CD4-positive, alpha-beta T cell treated with Interleukin-6 at 100 ng/mL for 8 hours (primary cell): Measurements from ENCODE around the gene TPP1.

ENCODE experiments used
- DNase-seq: peaks from one replicate; pipeline ENCODE4 v3.0.0-alpha.2; 2020; ENCODE audit warnings: mixed read lengths, low spot score

TPP1 gene

DNA sequence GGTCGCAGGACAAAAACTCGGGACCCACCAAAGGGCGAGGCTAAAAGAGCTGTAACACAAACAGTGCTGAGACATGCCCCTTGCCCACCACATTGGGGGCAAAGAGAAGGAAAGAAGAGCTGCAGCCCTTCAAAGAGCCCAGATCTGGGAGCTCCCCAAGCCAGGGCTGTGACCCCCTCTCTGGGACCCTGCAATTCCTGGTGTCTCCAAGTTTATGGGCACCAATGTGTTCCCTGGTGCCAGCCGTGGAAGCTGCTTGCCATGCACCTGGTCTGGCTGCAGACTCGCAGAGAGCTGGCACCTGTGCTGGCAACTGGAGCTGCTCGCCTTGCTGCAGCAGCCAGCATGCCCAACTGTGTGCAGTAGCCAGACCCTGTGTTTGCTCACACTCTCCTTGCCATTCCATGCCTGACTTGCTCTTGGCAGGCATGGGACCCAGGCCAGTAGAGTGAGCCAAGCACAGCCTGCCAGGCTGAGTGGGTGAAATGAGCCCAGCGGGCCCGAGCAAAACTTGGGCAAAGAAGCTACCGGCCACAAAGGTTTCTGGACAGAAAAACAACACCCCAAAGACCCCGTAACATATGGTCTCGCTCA is 31.8 kb downstream of the TPP1 start:
- DNase-seq = no peak

DNA sequence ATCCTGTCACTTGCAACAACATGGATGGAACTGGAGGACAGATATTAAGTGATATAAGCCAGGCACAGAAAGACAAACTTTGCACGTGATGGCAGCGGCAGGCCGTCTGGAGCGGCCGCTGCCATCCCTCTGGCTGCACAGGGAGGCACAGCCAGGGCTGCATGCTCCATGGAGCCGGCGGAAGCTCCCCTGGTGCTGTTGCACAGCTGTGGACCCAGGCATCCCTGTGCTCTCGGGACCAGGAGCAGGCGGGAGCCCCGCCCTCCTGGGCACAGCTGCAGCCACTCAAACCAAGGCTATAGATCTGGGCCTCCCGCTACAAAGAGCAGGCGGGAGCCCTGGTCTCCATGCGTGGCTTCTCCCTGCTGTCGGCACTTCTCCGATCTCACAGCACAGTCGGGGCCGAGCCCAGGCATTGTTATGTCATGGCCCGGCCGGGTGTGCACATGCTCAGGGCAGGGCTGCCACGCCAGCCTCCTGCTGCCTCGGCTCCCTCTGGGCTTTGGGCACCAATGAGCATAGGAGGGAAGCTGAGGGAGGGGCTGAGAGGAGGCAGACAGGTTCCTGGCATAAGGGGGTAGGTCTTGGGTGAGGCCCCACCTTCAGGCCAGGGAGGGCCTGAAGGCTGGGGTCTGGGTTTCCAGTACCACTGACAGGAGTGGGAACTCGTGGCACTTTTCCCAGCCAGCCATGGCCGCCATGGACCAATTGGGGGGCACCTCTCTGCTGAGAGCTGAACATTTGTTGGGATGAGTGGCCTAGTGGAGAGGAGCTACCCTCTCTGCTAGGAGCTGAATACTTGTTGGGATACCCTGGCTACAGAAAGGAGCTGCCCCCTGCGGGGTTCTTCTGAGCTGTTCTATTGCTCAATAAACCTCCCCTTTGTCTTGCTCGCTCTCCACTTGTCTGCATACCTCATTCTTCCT is 32.5 kb downstream of the TPP1 start:
- no peak for DNase-seq

DNA sequence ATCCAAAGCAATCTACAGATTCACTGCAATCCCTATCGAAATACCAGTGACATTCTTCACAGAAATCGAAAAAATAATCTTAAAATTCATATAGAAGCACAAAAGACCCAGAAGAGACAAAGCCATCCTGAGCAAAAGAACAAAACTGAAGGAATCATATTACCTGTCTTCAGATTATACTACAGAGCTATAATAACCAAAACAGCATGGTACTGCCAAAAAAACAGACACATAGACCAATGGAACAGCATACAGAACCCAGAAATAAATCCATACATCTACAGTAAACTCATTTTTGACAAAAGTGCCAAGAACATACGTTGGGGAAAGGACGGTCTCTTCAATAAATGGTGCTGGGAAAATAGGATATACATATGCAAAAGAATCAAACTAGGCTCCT is 34.7 kb downstream of the TPP1 start:
- DNase-seq = no peak

DNA sequence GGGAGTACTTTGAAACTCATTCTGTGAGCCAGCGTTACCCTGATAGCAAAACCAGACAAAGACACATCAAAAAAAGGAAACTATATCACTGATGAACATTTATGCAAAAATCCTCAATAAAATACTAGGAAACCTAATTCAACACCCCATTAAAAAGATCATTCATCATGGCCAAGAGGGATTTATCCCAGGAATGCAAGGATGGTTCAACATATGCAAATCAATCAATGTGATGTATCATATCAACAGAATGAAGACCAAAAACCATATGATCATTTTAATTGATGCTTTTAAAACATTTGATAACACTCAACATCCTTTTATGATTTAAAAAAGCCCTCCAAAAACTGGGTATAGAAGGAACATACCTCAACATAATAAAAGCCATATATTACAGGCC is 35.6 kb downstream of the TPP1 start:
- no peak for DNase-seq

DNA sequence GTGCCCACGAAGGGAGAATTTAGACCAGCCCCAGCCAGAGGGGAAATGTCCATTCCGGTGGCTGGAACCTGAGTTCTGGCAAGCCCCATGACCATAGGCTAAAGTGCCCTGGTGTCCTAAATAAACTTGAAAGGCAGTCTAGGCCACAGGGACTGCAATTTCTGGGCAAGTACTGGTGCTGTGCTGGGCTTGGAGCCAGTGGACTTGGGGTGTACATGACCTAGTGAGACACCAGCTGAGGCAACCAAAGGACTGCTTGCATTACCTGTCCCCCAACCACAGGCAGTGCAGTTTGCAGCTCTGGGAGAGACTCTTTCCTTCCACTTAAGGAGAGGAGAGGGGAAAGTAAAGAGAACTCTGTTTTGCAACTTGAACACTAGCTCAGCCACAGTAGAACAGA is 39.5 kb downstream of the TPP1 start:
- no peak for DNase-seq

DNA sequence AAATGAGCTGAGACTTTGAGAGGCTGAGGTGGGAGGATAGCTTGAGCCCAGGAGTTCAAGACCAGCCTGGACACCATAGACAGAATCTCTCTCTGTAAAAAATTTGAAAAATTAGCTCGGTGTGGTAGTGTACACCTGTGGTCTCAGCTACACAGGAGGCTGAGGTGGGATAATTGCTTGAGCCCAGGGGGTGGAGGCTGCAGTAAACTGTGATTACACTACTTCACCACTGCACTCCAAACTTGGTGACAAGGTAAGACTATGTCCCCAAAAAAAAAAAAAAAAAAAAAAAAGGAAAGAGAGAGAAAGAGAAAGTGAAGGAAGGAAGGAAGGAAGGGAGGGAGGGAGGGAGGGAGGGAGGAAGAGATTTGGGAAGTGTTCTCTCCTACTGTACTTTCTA is 41.1 kb downstream of the TPP1 start:
- no peak for DNase-seq

DNA sequence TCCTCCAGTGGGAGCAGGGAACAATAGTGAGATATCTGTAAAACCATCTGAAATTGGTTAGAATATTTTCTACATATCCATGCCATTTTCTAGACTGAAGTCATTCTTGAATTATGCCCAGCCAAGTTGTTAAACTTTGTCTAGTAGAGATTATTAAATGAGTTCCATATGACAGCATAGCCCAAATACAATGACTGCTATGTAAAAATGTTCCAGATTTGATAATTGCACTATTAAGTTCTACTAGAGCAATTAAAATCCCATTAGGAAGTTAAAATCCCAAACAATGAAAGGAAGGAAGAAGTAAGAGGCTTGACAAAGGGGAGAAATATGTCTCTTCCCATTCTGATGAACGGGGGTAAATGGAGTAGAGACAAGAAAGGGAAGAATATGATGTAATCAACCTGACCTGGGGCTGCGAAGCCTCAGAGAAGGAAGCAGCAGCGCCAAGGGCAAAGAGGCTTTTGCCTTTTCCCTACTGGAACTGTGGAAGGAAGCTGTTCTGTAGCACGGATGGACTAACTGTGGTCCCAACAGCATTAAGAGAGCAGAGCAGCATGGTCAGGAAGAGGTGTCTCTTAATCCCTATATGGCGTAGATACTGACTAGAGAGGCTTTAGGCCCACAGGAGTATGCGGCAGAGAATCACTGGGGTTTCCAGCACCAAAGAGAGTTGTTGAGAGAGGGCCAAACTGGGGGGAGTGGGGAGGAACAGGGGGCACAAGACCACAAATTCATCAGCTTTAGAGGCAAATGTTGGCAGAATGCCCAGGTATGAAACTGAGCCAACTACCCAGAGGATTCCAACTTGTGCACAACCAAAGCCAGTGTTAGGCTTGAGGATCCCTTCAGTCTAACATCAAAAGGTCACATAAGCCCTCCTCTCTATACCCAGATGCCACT is 42.5 kb downstream of the TPP1 start:
- no peak for DNase-seq

DNA sequence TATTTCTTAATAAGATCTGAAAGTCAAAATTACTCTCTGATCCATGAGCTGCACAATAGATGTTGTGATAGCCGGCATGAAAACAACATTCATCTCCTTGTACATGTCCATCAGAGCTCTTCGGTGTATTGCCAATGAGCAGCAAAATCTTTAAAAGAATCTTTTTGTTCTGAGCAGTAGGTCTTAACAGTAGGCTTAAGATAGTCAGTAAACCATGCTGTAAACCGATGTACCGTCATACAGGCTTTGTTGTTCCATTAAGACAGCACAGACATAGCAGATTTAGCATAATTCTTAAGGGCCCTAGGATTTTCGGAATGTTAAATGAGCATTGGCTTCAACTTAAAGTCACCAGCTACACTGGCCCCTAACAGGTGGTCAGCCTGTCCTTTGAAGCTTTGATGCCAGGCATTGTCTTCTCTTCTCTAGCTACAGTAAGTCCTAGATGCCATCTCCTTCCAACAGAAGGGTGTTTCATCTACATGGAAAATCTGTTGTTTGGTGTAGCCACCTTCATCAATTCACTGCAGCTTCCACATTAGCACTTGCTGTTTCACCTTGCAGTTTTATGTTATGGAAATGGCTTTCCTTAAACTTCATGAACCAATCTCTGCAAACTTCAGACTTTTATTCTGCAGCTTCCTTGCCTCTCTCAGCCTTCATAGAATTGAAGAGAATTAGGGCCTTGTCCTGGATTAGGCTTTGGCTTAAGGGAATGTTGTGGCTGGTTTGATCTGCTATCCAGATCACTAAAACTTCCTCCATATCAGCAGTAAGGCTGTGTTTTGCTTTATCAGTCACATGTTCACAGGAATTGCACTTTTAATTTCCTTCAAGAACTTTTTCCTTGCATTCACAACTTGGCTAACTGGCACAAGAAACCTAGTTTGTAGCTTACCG is 44.2 kb downstream of the TPP1 start:
- DNase-seq = no peak

DNA sequence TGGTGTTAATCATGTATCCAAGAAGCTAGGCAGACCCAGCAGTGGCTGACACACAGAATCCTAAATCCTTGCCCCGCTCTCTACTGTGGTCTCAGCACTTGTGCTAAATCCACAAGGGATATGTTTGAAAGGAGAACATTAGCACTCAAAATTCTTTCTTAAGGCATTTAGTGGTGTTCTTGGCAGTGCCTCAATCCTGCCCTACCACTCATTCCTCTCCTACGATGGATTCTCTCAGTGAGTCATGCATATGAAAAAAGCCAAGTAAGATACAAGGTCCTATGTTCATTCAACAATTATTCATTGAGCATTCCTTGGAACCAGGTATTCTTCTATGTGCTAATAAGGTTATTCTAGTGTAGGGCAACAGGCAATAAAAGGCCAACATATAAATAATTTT is 47.0 kb downstream of the TPP1 start:
- DNase-seq = no peak

DNA sequence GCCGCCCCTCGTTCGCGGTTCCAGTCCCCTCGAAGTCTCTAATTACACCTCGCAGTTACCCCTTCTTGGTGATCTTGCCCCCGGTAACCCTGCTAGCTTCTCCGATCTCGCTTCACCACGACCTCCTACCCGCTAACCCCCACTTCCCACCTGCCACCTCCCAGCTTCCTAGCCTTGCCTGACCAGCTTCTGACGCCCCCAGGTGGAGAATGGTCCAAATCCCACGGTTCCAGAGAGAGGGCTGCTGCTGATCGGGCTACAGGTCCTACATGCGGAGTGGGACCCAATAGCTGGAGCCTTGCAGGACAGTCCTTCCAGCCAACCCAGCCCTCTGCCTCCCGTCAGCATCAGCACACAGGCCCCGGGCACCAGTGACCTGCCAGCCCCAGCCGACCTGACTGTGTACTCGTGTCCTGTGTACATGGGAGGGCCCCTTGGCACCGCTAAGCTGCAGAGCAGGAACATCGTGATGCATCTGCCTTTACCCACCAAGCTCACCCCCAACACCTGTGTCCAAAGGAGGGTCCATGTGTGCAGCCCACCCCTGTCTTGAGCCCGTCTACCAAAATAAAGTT is 47.7 kb downstream of the TPP1 start:
- DNase-seq = no peak

DNA sequence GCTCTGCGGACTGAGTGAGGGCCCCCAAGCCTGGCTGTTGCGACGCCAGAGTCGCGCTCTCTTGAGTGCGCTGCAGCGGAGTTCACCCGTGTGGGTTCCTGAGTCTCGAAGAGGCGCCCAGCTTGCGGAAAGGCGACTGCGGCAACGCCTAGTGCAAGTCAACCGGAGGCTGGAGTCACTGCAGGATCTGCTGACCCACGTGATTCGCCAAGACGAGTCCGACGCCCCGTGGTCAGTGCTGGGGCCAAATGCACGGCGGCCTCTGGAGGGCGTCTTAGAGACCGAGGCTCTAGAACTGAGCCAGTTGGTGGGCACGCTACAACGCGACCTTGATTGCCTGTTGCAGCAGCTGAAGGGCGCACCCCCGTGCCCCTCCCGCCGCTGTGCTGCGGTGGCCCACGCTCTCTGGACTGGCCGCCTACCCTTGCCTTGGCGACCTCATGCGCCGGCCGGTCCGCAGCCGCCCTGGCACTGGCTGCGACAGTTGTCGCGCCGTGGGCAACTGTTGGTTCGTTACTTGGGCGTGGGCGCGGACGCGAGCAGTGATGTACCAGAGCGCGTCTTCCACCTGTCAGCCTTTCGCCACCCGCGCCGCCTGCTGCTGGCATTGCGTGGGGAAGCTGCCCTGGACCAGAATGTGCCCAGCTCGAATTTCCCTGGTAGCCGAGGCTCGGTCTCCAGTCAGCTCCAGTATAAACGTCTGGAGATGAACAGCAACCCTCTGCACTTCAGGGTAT is 48.4 kb downstream of the TPP1 start:
- DNase-seq = no peak

DNA sequence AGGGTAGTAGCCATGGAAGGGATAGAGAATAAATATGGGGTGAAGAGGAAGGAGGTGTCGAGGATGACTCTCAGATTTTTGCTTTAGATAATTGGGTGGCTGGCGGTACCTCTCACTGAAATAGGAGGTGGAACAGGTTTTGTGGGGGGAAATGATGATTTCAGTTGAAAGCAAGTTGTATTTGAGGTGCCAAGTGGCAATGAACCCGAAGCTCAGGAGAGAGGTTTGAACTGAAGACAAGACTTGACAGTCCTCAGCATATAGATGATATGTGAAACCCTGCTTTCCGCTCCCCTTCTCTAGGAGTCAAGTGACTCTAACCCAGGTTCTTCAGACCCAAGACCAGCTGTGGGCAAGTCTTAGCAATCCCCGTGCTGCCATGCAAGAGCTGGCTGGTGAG is 49.5 kb downstream of the TPP1 start:
- no peak for DNase-seq

DNA sequence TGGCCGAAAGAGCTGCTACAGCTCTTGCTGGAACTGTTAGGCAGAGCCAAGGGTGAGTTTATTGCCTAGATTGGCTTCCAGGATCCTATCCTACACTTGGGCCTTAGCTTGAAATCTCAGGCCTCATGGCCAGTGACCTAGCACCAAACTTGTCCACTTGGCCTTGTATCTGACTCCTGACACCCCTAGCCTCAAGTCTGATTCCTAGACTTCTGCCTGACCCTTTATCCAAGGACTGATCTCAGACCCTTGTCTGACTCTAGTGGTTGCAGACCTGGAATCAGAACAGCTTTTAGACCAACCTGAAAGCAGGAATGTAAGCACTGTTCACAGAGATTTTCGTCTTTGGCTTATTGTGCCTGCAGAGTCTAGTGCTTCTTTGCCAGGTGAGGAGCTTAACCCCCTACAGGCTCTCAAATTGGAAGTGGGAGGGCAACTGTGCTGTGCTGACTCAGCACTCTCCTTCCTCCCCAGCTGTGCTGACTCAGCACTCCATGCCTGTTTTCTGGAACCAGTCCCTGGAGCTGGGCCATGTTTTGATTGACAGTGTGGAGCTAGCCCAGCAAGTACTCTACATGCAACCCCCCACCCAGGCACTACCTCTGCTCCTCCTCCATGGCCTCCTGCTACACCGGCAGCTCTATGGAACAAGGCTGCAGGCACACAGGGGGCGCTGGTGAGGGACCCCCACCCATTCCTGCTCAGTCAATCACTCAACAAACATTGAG is 50.9 kb downstream of the TPP1 start:
- DNase-seq = no peak

DNA sequence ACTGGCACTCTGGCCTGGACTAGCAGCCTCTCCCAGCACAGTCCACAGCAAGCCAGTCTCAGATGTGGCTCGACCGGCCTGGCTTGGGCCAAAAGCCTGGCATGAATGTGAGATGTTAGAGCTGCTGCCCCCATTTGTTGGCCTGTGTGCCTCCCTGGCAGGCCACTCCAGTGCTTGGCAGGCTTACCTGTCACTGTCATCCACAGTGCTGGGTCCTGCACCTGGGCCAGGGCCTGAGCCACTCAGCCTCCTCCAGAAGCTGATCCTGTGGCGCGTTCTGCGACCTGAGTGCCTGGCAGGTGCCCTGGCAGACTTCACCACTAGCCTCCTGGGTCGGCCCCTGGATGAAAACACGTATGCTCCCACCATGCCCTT is 51.9 kb downstream of the TPP1 start:
- DNase-seq = no peak

DNA sequence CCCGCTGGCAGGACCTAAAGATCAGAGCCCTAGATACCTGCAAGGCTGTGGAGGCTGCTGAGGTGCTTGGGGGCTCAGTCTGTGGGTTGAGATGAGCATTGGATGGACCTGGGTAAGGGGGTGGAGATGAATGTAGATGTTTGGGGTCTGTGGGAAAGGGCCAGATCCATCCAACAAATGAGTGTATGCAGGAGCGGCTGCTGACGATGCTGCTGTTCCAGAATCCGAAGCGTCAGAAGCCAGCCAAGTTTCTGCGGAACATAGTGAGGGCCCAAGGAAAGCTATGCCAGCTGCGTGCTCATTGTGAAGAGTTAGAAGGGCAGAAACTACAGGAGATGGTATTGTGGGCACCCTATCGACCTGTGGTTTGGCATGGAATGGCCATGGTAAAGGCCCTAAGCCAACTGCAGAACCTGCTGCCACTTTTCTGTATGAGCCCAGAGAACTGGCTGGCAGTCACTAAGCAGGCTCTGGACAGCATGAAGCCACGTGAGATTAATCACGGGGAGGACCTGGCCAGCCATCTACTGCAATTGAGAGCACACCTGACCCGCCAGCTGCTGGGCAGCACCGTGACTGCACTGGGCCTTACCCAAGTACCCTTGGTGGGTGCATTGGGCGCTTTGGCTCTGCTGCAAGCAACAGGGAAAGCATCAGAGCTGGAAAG is 52.4 kb downstream of the TPP1 start:
- no peak for DNase-seq

DNA sequence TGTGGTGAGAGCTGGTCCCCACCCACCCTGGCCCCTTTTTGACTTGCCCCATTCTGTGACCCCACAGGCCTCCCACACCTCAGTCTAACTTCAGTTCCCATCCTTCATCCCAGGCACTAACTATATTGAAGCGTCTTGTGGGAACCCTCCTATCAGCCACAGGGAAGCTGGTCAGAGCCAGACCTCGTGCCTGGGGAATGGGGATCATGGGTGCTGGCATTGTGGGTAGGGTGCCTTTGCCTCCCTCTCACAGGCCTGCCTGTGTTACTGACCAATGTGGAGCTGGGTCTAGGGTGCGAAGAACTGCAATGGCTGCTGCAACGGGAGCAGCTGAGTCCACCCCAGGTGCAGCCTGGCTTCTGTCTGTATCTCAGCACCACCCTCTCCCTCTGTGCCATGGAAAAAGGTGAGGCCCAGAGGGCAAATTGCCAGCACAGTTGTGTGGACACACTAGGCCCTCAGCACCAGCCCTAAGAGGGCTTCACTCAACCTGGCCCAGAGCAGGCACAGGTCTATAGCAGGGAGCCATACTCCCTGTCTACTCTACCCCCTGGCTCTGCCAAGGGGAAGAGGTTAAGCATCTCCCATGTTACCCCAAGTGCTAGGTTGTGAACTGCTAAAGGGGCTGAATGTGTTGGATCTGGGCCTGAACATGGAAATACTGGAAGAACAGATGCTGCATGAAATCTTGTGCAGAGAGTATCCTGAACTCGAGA is 53.1 kb downstream of the TPP1 start:
- DNase-seq = no peak

DNA sequence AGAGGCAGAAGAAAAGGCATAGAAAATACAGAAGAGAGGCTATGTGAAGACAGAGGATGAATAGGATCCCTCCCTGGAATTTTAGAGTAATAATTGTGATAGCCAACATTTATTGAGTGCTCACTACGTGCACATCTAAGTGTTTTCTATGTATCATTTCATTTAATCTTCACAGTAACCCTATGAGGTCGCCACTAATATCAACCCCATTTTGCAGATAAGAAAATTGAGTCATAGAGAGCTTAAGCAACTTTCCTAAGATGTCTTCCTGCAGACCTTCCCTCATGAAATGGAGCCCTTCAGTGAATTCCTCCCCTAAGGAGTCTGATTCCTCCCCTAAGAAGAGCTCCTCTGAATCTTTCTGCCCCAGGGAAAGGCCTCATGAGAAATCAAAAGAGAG is 53.9 kb downstream of the TPP1 start:
- DNase-seq = no peak

DNA sequence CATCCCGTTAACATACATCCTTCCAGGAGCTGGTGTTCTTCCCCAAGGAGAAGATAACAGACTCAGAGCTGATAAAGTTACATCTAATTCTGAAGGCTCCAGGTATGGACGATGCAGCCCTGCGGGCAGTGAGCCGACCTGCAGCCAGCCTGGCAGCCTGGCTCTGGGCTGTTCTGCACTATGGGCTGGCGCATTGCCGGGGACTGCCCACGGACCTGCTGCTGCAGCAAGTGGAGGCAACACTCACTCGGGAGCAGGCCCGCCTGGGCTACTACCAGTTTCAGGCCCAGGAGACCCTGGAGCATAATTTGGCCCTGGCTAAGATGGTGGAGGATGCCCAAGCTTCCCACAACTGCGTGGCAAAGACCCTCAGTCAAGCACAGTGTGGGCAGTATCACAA is 55.6 kb downstream of the TPP1 start:
- DNase-seq = no peak

DNA sequence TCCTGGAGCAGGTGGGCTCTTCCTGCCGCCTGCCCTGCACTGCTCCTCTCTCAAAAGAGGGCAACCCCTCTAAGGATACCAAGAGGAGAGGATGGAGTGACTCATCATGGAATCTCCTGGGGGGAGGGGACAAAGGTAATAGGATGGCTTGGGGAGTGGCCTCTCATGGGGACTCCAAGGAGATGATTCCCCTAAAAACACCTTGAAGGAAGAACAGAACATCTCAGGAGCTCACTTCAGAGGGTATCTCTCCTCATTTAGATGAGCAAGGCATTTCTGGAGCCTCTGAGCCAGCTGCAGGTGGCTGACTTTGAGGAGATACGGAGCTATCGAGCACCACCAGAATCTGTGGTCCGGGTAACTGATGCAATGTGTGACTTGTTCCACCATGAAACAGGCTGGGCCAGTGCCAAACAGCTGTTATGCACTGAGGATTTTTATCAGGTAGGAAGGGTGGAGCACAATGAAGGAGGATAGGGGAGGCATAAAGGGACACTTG is 56.1 kb downstream of the TPP1 start:
- no peak for DNase-seq
